ENCODE measurements around the gene C1QTNF1. TPM values are rescaled to one million over a fixed set of nuclear protein-coding genes. Genes with fewer than 3 reads are reported as not detected.
"Not testable (repeated sequence)": the region's sequence is repeated elsewhere in the genome, so short reads cannot be mapped to it uniquely, and the experiment has no call there.

The C1QTNF1 gene
- total RNA-seq, 1 donor, result 0.10 TPM

DNA sequence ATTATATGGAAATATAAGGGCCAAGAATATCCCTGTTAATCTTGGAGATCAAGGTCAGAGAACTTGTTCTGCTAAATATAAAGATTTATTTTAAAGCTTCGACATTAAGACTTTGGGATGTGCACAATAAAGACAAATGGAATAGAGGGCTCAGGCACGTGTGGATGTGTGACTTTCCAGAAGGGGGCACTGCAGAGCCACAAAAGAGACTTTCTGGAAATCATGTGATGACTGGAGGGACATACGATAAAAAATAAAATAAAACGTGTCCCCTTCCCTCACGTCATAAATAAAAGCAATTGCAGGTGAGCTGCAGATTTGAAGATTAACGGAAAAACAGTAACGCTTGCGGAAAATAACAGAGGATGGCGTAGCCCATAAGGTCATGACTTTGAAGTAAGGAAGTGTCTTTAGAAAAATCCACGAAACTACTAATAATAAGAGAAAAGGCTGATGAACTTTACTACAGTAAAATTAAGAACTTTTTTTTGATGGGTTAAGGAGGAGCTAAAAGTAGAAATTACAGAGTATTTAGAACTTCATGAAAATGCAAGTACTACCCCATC, 41.2 kb downstream of the C1QTNF1 start:
- Histone ChIP-seq H3K27me3 (ENCODE audit: insufficient read depth, low read length) (no peaks in the 10 kb centered on the region), H3K9me3 (ENCODE audit: low read depth, low read length) (no peaks in the 10 kb centered on the region), H3K4me1 (ENCODE audit: insufficient read depth, low read length) (no peaks in the 10 kb centered on the region), H3K4me3 (ENCODE audit: low read length) (no peak overlapping the region)

DNA sequence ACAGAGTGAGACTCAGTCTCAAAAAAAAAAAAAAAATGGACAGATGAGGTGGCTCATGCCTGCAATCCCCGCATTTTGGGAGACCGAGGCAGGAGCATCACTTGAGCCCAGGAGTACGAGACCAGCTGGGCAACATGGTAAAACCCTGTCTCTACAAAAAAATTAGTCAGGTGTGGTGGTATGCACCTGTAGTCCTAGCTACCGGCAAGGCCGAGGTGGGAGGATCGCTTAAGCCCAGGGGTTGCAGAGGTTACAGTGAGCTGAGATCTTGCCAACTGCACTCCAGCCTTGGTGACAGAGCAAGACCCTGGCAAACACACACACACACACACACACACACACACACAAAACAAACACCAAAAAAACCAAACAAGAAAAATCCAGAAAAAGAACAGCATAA, 43.0 kb downstream of the C1QTNF1 start:
- no peak overlapping the region for H3K4me3 ChIP-seq (ENCODE audit: low read length)
- no peaks in the 10 kb centered on the region for H3K4me1 ChIP-seq (ENCODE audit: insufficient read depth, low read length)
- H3K27me3 ChIP-seq (ENCODE audit: insufficient read depth, low read length), result no peaks in the 10 kb centered on the region
- H3K9me3 ChIP-seq (ENCODE audit: low read depth, low read length), result no peaks in the 10 kb centered on the region

DNA sequence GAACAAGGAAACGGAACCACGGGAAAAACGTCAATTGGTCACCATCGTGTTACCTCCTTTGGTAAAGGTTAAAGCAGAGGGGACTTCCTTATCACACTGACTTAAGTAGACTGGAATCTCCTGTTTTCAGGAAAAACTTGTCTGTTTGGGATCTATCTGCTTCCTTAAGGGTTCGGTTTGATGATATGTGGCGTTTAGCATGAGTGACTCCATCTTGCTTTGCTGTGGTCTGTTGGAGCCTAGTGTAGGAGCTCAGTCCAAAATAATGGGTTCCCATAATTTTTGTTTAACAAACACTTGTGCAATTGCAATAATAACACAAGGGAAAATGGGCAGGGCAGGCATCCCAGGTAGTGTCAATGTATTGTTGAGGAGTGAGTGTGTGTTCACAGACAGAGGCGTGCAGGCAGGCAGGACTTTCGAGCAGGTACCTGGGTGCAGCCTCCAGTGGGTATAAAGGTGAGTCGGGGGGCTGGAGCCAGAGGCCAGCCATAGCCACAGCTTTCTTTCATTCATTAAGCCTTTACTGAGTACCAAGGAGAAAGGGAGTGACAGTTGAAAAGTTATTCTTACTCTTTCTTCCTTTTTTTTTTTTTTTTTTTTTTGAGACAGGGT, 46.4 kb downstream of the C1QTNF1 start:
- no peak overlapping the region for H3K4me3 ChIP-seq (ENCODE audit: low read length)
- peaks cover 11% of the 10 kb centered on the region for H3K4me1 ChIP-seq (ENCODE audit: insufficient read depth, low read length)
- H3K9me3 ChIP-seq (ENCODE audit: low read depth, low read length), result no peaks in the 10 kb centered on the region
- H3K27me3 ChIP-seq (ENCODE audit: insufficient read depth, low read length), result no peaks in the 10 kb centered on the region

DNA sequence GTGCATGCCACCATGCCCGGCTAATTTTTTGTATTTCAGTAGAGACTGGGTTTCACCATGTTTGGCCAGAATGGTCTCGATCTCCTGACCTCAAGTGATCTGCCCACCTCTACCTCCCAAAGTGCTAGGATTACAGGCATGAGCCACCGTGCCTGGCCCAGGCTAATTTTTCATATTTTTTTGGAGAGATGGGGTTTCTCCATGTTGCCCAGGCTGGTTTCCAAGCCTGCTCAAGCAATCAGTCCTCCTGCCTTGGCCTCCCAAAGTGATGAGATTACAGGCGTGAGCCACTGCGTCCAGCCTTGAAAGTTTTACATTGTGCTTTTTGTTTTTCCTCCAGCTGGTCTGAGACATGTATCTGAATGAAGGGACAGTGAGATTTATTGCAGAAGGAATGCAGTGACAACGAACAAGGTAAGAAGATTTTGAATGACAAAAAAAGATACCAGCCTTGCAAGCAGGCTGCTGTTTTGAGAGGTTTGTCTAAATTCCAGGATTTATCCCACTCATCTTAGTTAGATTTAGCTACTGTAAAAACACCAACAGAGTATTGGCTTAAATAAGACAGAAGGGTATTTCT, 47.3 kb downstream of the C1QTNF1 start:
- Histone ChIP-seq H3K4me3 (ENCODE audit: low read length) (no peak overlapping the region), H3K9me3 (ENCODE audit: low read depth, low read length) (no peaks in the 10 kb centered on the region), H3K4me1 (ENCODE audit: insufficient read depth, low read length) (peaks cover 20% of the 10 kb centered on the region), H3K27me3 (ENCODE audit: insufficient read depth, low read length) (no peaks in the 10 kb centered on the region)

DNA sequence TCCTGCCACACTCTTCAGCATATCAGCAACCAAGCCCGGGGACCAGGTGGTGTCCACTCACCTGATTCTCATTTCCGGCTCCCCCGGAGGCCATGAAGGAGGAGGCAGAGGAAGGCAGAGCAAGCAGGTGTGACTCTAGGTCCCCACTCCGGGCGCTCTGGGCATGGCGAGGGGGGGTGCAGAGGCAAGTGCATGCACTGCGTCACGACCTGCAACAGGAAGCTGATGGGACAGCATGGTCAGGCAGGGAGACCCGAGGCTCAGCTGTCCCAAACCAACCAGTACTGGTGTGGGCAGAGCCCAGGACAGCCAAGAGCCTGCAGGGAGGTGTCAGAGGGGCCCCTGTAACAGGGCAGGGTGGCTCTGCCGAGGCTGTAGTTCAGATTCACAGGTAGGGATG, 48.6 kb downstream of the C1QTNF1 start:
- H3K4me3 ChIP-seq (ENCODE audit: low read length), result no peak overlapping the region
- H3K27me3 ChIP-seq (ENCODE audit: insufficient read depth, low read length), result no peaks in the 10 kb centered on the region
- H3K9me3 ChIP-seq (ENCODE audit: low read depth, low read length), result no peaks in the 10 kb centered on the region
- H3K4me1 ChIP-seq (ENCODE audit: insufficient read depth, low read length), result peaks cover 21% of the 10 kb centered on the region

DNA sequence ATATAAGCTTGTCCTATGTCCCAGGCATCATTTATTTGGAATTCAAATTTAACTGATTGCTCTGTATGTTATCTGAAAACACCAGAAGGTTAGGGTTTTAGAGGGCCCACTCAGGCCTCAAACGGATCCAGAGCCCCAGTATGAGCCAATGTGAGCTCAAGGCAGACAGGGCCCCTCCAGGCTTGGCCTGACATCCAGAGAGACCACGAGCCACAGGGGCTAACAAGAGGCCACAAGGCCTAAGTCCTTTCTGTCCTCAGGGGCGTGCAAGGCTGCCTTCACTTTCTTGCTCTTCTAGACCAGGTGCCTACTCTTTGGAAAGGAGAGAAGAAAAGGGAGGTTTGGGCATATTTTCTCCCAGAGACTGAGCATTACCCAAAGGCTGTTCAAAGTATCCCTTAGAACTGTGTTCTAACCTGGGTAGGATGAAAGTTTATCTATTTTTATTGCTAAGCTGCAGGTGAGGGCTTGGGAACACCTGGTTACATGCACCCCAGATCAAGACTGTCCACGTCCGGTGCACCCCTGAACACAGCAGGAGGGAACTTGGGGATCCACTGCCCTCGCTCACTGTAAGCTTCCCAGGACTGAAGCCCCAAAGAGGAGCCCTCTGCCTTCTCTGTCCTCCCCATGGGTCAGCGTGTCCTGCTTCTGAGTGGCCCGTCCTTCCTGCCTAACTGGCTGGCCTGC, 49.2 kb downstream of the C1QTNF1 start:
- H3K4me3 ChIP-seq (ENCODE audit: low read length), result no peak overlapping the region
- no peaks in the 10 kb centered on the region for H3K27me3 ChIP-seq (ENCODE audit: insufficient read depth, low read length)
- no peaks in the 10 kb centered on the region for H3K9me3 ChIP-seq (ENCODE audit: low read depth, low read length)
- H3K4me1 ChIP-seq (ENCODE audit: insufficient read depth, low read length), result peaks cover 21% of the 10 kb centered on the region

DNA sequence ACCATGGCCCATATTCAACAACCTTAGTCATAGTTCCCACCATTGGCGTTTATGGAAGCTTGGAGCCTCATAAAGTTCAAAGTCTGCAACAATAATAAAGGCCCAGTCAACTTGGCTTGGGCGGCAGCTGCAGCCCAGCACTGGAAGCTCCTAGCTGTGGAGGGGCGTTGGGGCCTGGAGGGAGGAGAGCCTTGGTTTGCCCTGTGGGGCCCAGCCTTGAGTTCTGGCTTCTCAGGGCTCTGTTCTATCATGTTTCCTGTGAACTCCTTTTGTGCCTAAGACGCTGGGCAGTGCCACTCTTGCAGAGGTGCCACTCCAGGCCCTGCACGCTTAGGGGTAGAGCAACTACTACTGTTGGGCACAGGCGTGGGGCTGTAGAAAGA, 49.7 kb downstream of the C1QTNF1 start:
- H3K9me3 ChIP-seq (ENCODE audit: low read depth, low read length), result no peaks in the 10 kb centered on the region
- H3K4me1 ChIP-seq (ENCODE audit: insufficient read depth, low read length), result peaks cover 21% of the 10 kb centered on the region
- no peak overlapping the region for H3K4me3 ChIP-seq (ENCODE audit: low read length)
- no peaks in the 10 kb centered on the region for H3K27me3 ChIP-seq (ENCODE audit: insufficient read depth, low read length)

DNA sequence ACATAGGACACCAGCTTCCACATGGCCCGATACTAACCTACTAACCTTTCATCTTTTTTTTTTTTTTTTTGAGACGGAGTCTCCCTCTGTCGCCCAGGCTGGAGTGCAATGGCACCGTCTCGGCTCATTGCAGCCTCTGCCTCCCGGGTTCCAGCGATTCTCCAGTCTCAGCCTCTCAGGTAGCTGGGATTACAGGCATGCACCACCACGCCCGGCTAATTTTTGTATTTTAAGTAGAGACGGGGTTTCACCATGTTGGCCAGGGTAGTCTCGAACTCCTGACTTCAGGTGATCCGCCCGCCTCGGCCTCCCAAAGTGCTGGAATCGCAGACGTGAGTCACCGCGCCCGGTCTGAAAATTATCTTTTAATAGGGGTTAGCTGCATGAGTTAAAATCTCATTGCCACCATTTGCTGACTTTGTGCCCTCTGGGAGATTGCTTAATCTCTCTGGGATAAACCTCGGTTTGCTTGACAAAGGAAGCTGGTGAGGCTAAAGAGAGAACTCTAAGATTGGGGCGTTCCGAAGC, 50.2 kb downstream of the C1QTNF1 start:
- H3K27me3 ChIP-seq (ENCODE audit: insufficient read depth, low read length); H3K9me3 ChIP-seq (ENCODE audit: low read depth, low read length); H3K4me3 ChIP-seq (ENCODE audit: low read length): not testable (repeated sequence)
- H3K4me1 ChIP-seq (ENCODE audit: insufficient read depth, low read length), result peaks cover 21% of the 10 kb centered on the region

DNA sequence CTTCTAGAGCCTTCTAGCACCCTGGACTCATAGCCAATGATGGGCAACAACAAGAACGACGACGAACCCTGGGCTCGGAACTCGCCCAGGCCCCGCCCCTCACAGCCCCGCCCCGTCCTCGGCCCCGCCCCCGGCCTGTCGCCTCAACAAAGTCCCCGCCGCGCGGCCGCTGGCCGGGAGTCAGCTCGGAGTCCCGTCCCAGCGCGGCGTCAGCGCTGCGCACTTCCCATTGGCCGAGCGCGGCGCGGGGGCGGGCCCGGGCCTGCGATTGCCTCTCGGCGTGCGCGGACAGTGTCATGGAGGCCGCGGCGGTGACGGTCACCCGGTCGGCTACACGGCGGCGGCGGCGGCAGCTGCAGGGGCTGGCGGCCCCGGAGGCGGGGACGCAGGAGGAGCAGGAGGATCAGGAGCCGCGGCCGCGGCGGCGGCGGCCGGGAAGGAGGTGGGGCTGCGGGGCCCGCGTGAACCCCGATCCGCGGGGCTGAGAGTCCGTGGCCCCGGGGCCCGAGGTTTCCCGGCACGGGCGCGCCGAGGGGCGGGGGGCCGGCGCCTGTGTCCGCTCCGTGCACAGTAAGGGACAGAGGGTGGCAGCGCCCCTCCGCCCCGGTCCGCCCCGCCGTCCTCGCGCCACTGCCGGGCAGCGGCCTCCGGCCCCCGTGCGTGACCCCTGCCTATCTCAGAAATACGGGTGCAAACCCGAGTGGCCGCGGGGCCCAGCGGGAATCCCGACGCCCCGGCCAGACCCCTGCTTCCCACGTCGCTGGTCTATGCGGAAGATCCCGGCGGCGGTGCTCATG, 50.9 kb downstream of the C1QTNF1 start, which contains the start of gene ENGASE:
TSS of gene ENGASE (plus strand) at position 176 of the 797 bp plus-strand sequence. CDS start at position 297, 121 bp downstream.
- Histone ChIP-seq H3K4me1 (ENCODE audit: insufficient read depth, low read length) (peaks cover 21% of the 10 kb centered on the region), H3K27me3 (ENCODE audit: insufficient read depth, low read length) (no peaks in the 10 kb centered on the region), H3K4me3 (ENCODE audit: low read length) (peak within 1 kb of the TSS; percentile 65), H3K9me3 (ENCODE audit: low read depth, low read length) (no peaks in the 10 kb centered on the region)

DNA sequence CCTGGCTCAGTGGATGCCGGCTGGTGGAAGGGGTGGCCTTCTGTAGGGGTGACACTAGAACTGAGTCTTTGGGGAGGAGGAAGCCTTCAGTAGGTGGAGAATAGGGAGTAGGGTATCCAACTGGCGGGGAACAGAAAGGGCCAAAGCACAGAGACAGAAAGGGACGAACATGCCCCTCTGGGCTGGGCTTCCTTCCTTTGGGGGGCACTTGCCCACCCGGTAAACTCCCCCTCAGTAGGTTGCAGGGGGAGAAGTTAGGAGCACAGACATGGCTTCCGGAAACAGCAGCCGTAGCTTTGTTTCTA, 51.4 kb downstream of the C1QTNF1 start:
- Histone ChIP-seq H3K4me3 (ENCODE audit: low read length) (peak overlapping the region; percentile 65), H3K9me3 (ENCODE audit: low read depth, low read length) (no peaks in the 10 kb centered on the region), H3K27me3 (ENCODE audit: insufficient read depth, low read length) (no peaks in the 10 kb centered on the region), H3K4me1 (ENCODE audit: insufficient read depth, low read length) (peaks cover 21% of the 10 kb centered on the region)

DNA sequence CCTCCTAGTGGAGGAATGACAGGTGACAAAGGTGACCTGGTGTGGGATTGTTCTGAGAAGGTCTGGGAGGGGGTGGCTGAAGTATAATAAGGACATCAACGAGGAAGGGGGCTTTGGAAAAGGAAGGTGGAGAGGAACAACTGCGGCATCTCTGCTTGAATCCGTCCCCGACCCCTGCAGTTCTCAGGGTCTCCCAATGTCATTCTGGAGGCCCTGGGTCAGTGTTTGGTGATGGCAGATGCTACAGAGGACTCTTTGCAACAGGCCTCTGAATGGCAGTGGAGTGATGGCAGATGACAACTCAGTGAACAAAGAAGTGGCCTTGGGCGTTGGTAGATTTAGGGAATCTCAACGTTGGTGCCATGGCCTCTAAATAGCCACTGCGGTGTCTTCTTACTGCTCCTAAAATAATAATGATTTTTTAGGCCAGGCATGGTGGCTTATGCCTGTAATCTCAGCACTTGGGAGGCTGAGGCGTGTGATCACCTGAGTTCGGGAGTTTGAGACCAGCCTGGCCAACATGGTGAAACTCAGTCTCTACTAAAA, 52.0 kb downstream of the C1QTNF1 start:
- H3K4me1 ChIP-seq (ENCODE audit: insufficient read depth, low read length), result peaks cover 21% of the 10 kb centered on the region
- H3K4me3 ChIP-seq (ENCODE audit: low read length), result peak overlapping the region; percentile 65
- H3K9me3 ChIP-seq (ENCODE audit: low read depth, low read length), result no peaks in the 10 kb centered on the region
- no peaks in the 10 kb centered on the region for H3K27me3 ChIP-seq (ENCODE audit: insufficient read depth, low read length)

DNA sequence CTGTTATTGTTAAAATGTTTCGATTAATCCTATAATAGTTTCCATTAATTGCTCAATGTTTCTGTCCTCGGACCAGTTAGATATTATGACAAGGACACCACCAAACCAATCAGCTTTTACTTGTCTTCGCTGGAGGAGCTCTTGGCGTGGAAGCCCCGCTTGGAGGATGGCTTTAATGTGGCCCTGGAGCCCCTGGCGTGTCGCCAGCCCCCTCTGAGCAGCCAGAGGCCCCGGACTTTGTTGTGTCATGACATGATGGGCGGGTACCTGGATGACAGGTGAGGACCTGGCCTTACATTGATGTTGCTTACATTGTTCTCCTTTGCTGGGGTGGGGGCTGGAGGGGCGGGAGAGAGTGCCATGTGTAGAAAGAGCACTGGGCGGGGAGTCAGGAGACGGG, 53.6 kb downstream of the C1QTNF1 start:
- Histone ChIP-seq H3K9me3 (ENCODE audit: low read depth, low read length) (no peaks in the 10 kb centered on the region), H3K4me1 (ENCODE audit: insufficient read depth, low read length) (peaks cover 21% of the 10 kb centered on the region), H3K27me3 (ENCODE audit: insufficient read depth, low read length) (no peaks in the 10 kb centered on the region), H3K4me3 (ENCODE audit: low read length) (no peak overlapping the region)

DNA sequence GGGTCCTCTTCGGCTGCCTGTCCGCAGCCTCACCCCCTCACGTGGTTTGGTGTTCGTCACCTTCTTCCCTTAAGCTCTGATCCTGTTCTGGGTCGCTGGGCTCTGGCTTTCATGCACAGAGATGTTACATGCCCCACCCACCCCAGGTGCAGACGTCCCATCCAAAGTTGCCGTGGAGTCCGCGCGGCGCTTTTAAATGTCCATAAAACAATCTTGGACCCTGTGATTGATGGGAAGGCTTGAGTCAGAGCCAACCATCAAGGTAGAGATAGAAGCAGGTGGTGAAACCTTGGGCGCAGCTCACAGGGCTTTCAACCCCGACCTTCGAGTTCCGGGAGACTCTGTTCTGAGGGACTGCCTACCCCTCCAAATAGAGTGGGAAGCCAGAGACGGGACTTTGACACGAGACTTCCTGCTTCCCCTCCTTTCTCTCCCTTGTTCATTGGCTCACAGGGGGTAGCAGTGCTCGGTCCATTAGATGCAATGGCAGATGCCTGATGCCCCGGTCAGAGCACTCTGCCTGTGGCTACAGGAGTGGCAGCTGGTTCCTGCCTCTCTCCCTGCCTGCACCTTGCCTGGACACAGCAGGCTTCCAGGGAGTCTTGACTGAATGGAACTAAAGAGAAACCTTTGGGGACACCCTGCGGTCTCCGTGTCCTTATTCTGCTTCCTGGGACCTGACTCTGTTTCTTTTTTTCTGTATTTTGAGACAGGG, 54.7 kb downstream of the C1QTNF1 start:
- no peak overlapping the region for H3K4me3 ChIP-seq (ENCODE audit: low read length)
- H3K27me3 ChIP-seq (ENCODE audit: insufficient read depth, low read length), result no peaks in the 10 kb centered on the region
- no peaks in the 10 kb centered on the region for H3K9me3 ChIP-seq (ENCODE audit: low read depth, low read length)
- H3K4me1 ChIP-seq (ENCODE audit: insufficient read depth, low read length), result peaks cover 21% of the 10 kb centered on the region

All from mononuclear cell (primary cell).